Epithelial cell of esophagus (primary cell): ENCODE results near the gene LST1.

ENCODE experiments used
- DNase-seq: peaks from one replicate; pipeline ENCODE4 v3.0.0; 2010; ENCODE audit warnings: low read depth
- H3K4me3 ChIP-seq: 2 replicates; pipeline ENCODE4 v1.5.1; 2011; ENCODE audit warnings: mild to moderate bottlenecking, low read length, control low read depth
- TF ChIP-seq, protein P1 (sequence below): IDR thresholded peaks from 2 replicates; pipeline ENCODE4 v1.5.1; 2011; ENCODE audit warnings: low read depth, mild to moderate bottlenecking, low read length, control low read depth, inconsistent platforms; ENCODE audit not compliant: insufficient read depth; ENCODE audit errors: missing control alignments

Gene LST1

GRCh38 chr6:31559958-31560696 lies 25.9 kb upstream of the LST1 start:
- H3K4me3 ChIP-seq: no peak overlapping the region
- peak; percentile 51 for DNase-seq
- TF ChIP-seq, protein P1, sequence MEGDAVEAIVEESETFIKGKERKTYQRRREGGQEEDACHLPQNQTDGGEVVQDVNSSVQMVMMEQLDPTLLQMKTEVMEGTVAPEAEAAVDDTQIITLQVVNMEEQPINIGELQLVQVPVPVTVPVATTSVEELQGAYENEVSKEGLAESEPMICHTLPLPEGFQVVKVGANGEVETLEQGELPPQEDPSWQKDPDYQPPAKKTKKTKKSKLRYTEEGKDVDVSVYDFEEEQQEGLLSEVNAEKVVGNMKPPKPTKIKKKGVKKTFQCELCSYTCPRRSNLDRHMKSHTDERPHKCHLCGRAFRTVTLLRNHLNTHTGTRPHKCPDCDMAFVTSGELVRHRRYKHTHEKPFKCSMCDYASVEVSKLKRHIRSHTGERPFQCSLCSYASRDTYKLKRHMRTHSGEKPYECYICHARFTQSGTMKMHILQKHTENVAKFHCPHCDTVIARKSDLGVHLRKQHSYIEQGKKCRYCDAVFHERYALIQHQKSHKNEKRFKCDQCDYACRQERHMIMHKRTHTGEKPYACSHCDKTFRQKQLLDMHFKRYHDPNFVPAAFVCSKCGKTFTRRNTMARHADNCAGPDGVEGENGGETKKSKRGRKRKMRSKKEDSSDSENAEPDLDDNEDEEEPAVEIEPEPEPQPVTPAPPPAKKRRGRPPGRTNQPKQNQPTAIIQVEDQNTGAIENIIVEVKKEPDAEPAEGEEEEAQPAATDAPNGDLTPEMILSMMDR: no peak

DNA sequence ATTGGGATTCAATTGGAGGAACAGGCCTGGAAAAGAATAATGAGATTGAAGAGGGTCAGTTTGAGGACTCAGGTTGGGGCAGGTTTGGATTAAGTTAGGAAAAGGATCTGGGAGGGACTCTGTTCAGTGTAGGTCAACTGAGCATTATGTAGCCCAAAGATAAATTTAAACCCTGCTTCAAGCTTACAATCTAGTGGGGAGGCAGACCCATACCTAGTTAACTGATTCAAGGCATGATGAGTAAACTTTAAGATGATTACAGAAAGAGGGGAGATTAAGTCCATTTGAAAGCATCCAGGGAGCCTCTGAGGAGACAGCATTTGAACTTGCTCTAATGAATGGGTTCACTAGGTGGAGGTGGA lies 25.4 kb upstream of the LST1 start:
- no peak for DNase-seq
- H3K4me3 ChIP-seq: no peak overlapping the region
- TF ChIP-seq, protein P1: no peak

GRCh38 chr6:31567531-31568370 lies 18.3 kb upstream of the LST1 start:
- TF ChIP-seq, protein P1: no peak
- no peak overlapping the region for H3K4me3 ChIP-seq
- DNase-seq: no peak

- no peak for DNase-seq
- TF ChIP-seq, protein P1: no peak
- H3K4me3 ChIP-seq: no peak overlapping the region
These were observed 17.5 kb upstream of the LST1 start for GRCh38 chr6:31568537-31568961.

DNA sequence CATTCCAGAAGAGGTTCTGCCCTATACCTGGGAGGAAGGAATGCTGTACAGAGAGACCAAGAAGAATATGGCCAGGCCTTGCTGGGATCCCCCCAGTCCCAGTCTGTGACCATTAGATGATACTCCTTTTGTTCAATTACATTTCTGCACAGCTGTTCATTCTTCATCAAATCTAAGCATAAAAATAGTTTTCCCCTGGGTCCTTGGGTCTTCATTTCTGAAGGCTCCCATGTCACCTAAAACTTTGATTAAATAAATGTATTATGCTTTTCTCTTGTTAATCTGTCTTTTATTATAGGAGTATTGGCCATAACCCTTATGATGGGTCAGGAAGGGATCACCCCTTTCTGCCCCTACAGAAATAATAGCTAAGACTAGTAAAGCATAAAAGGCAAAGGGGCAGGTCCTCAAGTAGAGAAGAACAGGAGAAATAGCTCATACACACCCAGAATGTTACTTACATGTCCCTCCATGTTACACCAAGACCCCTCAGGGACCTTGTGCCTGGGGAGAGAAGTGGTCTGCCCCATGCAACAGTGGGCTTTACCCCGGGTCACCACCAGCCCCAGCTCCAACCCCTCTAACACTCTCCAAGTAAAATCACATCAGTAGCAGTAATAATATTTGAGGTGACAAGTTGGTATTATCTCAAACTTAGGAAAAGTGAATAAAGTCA lies 16.1 kb upstream of the LST1 start:
- DNase-seq: no peak
- TF ChIP-seq, protein P1: no peak
- no peak overlapping the region for H3K4me3 ChIP-seq

DNA sequence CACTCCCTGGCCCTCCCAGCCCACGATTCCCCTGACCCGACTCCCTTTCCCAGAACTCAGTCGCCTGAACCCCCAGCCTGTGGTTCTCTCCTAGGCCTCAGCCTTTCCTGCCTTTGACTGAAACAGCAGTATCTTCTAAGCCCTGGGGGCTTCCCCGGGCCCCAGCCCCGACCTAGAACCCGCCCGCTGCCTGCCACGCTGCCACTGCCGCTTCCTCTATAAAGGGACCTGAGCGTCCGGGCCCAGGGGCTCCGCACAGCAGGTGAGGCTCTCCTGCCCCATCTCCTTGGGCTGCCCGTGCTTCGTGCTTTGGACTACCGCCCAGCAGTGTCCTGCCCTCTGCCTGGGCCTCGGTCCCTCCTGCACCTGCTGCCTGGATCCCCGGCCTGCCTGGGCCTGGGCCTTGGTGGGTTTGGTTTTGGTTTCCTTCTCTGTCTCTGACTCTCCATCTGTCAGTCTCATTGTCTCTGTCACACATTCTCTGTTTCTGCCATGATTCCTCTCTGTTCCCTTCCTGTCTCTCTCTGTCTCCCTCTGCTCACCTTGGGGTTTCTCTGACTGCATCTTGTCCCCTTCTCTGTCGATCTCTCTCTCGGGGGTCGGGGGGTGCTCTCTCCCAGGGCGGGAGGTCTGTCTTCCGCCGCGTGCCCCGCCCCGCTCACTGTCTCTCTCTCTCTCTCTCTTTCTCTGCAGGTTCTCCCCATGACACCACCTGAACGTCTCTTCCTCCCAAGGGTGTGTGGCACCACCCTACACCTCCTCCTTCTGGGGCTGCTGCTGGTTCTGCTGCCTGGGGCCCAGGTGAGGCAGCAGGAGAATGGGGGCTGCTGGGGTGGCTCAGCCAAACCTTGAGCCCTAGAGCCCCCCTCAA lies 13.8 kb upstream of the LST1 start, which contains the start of gene LTA:
Gene LTA, plus strand, starts transcription at position 249 of the 871 bp plus-strand sequence. Its CDS starts 454 bp downstream, at position 703.
- DNase-seq: no peak
- H3K4me3 ChIP-seq: no peak within 1 kb of the TSS

More for the DNA sequence above, 13.8 kb upstream of the LST1 start, which contains the start of gene LTA:
- TF ChIP-seq, protein P1: no peak
